BE2C (cell line): ENCODE measurements around the gene PLB1.

ENCODE experiments used
- DNase-seq: peaks from one replicate; pipeline ENCODE4 v3.0.0-alpha.2; 2020
- H3K27me3 ChIP-seq: fragments of 250-450 bp; sonication (Bioruptor Pico); 2 replicates; pipeline ENCODE4 v1.5.1; 2020; ENCODE audit warnings: mild to moderate bottlenecking
- H3K36me3 ChIP-seq: fragments of 250-450 bp; sonication (Bioruptor Pico); 2 replicates; pipeline ENCODE4 v1.5.1; 2020; ENCODE audit warnings: mild to moderate bottlenecking
- H3K4me1 ChIP-seq: fragments of 250-450 bp; sonication (Bioruptor Pico); 2 replicates; pipeline ENCODE4 v1.5.1; 2020
- H3K4me3 ChIP-seq: 2 replicates; pipeline ENCODE4 v1.5.1; 2011; ENCODE audit warnings: low read depth, low read length
- H3K9me3 ChIP-seq: fragments of 250-450 bp; sonication (Bioruptor Pico); 2 replicates; pipeline ENCODE4 v1.5.1; 2020
- CTCF ChIP-seq: IDR thresholded peaks from 2 replicates; pipeline ENCODE4 v1.5.1; 2012; ENCODE audit warnings: mild to moderate bottlenecking, low read depth, low read length

PLB1 gene

GRCh38 chr2:28506112-28506910 is 10.5 kb downstream of the PLB1 start:
- Histone ChIP-seq H3K4me3 (no peak overlapping the region), H3K27me3 (no peaks in the 10 kb centered on the region), H3K36me3 (no peaks in the 10 kb centered on the region), H3K9me3 (no peaks in the 10 kb centered on the region), H3K4me1 (peaks cover 5% of the 10 kb centered on the region; the same call in 1 of the 2 replicates)
- TF ChIP-seq CTCF = no peak
- DNase-seq = no peak

GRCh38 chr2:28507796-28508764 is 12.2 kb downstream of the PLB1 start:
- DNase-seq = no peak
- H3K9me3 ChIP-seq = no peaks in the 10 kb centered on the region
- peaks cover 5% of the 10 kb centered on the region; the same call in 1 of the 2 replicates for H3K4me1 ChIP-seq
- no peak overlapping the region for H3K4me3 ChIP-seq
- H3K36me3 ChIP-seq = no peaks in the 10 kb centered on the region
- TF ChIP-seq CTCF = no peak
- no peaks in the 10 kb centered on the region for H3K27me3 ChIP-seq

- H3K4me3 ChIP-seq = no peak overlapping the region
- H3K4me1 ChIP-seq = peaks cover 15% of the 10 kb centered on the region
- TF ChIP-seq CTCF = no peak
- H3K27me3 ChIP-seq = no peaks in the 10 kb centered on the region
- no peaks in the 10 kb centered on the region for H3K9me3 ChIP-seq
- no peaks in the 10 kb centered on the region for H3K36me3 ChIP-seq
- DNase-seq = no peak
These were observed 13.5 kb downstream of the PLB1 start for GRCh38 chr2:28509361-28509760.

GRCh38 chr2:28510184-28510583 is 14.3 kb downstream of the PLB1 start:
- Histone ChIP-seq H3K4me3 (no peak overlapping the region), H3K4me1 (peaks cover 15% of the 10 kb centered on the region), H3K36me3 (no peaks in the 10 kb centered on the region), H3K9me3 (no peaks in the 10 kb centered on the region), H3K27me3 (no peaks in the 10 kb centered on the region)
- no peak for TF ChIP-seq CTCF
- DNase-seq = no peak

GRCh38 chr2:28511871-28512606 is 16.2 kb downstream of the PLB1 start:
- no peak overlapping the region for H3K4me3 ChIP-seq
- no peaks in the 10 kb centered on the region for H3K9me3 ChIP-seq
- no peak for TF ChIP-seq CTCF
- DNase-seq = no peak
- no peaks in the 10 kb centered on the region for H3K27me3 ChIP-seq
- peaks cover 15% of the 10 kb centered on the region for H3K4me1 ChIP-seq
- no peaks in the 10 kb centered on the region for H3K36me3 ChIP-seq
